H1 (cell line): Measurements from ENCODE around the gene PLPP2.

Experiments
- ATF2 ChIP-seq: IDR thresholded peaks from 2 replicates; pipeline ENCODE4 v1.6.1; 2012; ENCODE audit warnings: low read length, inconsistent platforms
- ATF3 ChIP-seq: IDR thresholded peaks from 2 replicates; pipeline ENCODE4 v1.6.1; 2011; ENCODE audit warnings: low read depth, mild to moderate bottlenecking, low read length; ENCODE audit not compliant: insufficient read depth
- CBX8 ChIP-seq: fragments of 300-800, 300-1000 bp; sonication (generic); IDR thresholded peaks from 2 replicates; pipeline ENCODE4 v1.7.1; 2016; ENCODE audit warnings: low read depth, low read length, borderline replicate concordance
- CTCF ChIP-seq, 3 experiments: IDR thresholded peaks; 1 replicate in 2 of 3; 2 replicates in 1 of 3; pipeline versions ENCODE4 v1.5.1 to v1.6.1; 2011; ENCODE audit warnings: low read length in 3 of 3, mild to moderate bottlenecking in 3 of 3, inconsistent platforms in 2 of 3, low read depth in 1 of 3, moderate library complexity in 1 of 3; ENCODE audit not compliant: insufficient read depth in 1 of 3; ENCODE audit errors: control extremely low read depth in 1 of 3
- JUN ChIP-seq: IDR thresholded peaks from 2 replicates; pipeline ENCODE4 v1.6.1; 2011; ENCODE audit warnings: low read depth, mild to moderate bottlenecking, improper control_type of control experiment, low read length
- POLR2AphosphoS5 ChIP-seq: IDR thresholded peaks from 2 replicates; pipeline ENCODE4 v1.6.1; 2011; ENCODE audit warnings: low read depth, low read length
- RFX5 ChIP-seq: IDR thresholded peaks from 2 replicates; pipeline ENCODE4 v1.6.1; 2011; ENCODE audit warnings: low read depth, low read length, improper control_type of control experiment, borderline replicate concordance
- SP1 ChIP-seq: IDR thresholded peaks from 2 replicates; pipeline ENCODE4 v1.6.1; 2011; ENCODE audit warnings: low read depth, low read length
- TAF1 ChIP-seq: IDR thresholded peaks from 2 replicates; pipeline ENCODE4 v1.6.1; 2011; ENCODE audit warnings: mild to moderate bottlenecking, low read depth, low read length
- TAF7 ChIP-seq: optimal IDR thresholded peaks from 2 replicates; pipeline ENCODE3; 2011; ENCODE audit warnings: low read depth, mild to moderate bottlenecking, inconsistent platforms, low read length, moderate library complexity, borderline replicate concordance

- no peak for TF ChIP-seq SP1
- no peak for TF ChIP-seq CTCF (IDR thresholded peaks at IDR 0.05; ENCODE audit: control extremely low read depth in 1 of 3, insufficient read depth in 1 of 3, low read depth in 1 of 3, low read length in 3 of 3)
- TF ChIP-seq ATF2: no peak
- TF ChIP-seq POLR2AphosphoS5: no peak
- no peak for TF ChIP-seq ATF3
- TF ChIP-seq CBX8: no peak
- TF ChIP-seq RFX5: no peak
- no peak for TF ChIP-seq JUN
- TF ChIP-seq TAF1: no peak
- TF ChIP-seq TAF7: no peak
Observed at GRCh38 chr19:308471-309205, 17.4 kb upstream of the PLPP2 start.
